ENCODE results near the gene TLNRD1.

TLNRD1 gene

DNA sequence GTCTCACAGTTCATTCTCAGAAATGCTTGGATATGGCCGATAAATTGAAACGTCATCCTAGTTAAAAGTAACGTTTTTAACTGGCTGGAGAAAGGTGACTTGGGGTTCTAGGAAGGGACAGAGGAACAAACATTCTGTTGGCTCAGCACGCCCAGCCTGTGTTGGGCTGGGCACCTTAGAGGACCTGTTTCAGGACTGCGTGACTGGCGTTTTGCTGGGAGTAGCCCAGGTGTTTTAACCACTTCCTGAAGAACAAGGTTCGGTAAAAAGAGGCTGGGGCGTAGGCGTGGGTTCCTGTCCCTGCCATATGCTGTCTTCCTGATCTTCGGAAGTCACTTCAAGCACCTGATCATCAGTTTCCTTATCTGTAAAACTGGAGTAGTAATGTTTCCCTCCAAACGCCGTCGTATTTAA lies 1.1 kb upstream of the TLNRD1 start:
- Histone ChIP-seq H4K20me1 (ENCODE audit: low read depth, low read length) (peaks cover 9% of the 10 kb centered on the region; the same call in 1 of the 2 replicates), H3K4me2 (ENCODE audit: low read depth, low read length, poor library complexity, severe bottlenecking) (peak overlapping the region; percentile 78), H3K27me3 (ENCODE audit: low read length) (no peaks in the 10 kb centered on the region), H3F3A (ENCODE audit: insufficient read depth) (peaks cover 27% of the 10 kb centered on the region), H3K4me3 (ENCODE audit: insufficient read depth, low read length, poor library complexity, severe bottlenecking) (peak overlapping the region; percentile 62), H3K9ac (ENCODE audit: low read length) (peak overlapping the region; percentile 73), H3K27ac (ENCODE audit: low read depth, low read length) (peak overlapping the region; percentile 65), H3K9me2 (replicated peaks; ENCODE audit: insufficient read depth, low read length) (no peaks in the 10 kb centered on the region), H3K9me3 (ENCODE audit: insufficient read depth, low read length) (no peaks in the 10 kb centered on the region), H3K36me3 (ENCODE audit: low read length) (peaks cover 10% of the 10 kb centered on the region; the same call in 1 of the 2 replicates), H3K79me2 (ENCODE audit: insufficient read depth, low read length) (peaks cover 31% of the 10 kb centered on the region), H2AFZ (ENCODE audit: low read depth, low read length, severe bottlenecking) (peak overlapping the region; percentile 21)
- TF ChIP-seq CTCF (IDR thresholded peaks at IDR 0.05; ENCODE audit: insufficient read depth, low read length, poor library complexity, severe bottlenecking) (no peak), EZH2phosphoT487 (conservative IDR thresholded peaks at IDR 0.05; ENCODE audit: low read length) (no peak)

GRCh38 chr15:81000144-81000623 lies 539 bp upstream of the TLNRD1 start:
- TF ChIP-seq CTCF (IDR thresholded peaks at IDR 0.05; ENCODE audit: insufficient read depth, low read length, poor library complexity, severe bottlenecking) (no peak), EZH2phosphoT487 (conservative IDR thresholded peaks at IDR 0.05; ENCODE audit: low read length) (no peak)
- Histone ChIP-seq H3K9me3 (ENCODE audit: insufficient read depth, low read length) (no peaks in the 10 kb centered on the region), H3K27ac (ENCODE audit: low read depth, low read length) (peak overlapping the region; percentile 65)

GRCh38 chr15:81001152-81002008 lies 657 bp downstream of the TLNRD1 start:
- H3K27ac ChIP-seq (ENCODE audit: low read depth, low read length), result peak overlapping the region; percentile 65
- H3K9me3 ChIP-seq (ENCODE audit: insufficient read depth, low read length), result no peaks in the 10 kb centered on the region
- peaks cover 9% of the 10 kb centered on the region; the same call in 1 of the 2 replicates for H4K20me1 ChIP-seq (ENCODE audit: low read depth, low read length)
- peaks cover 48% of the 10 kb centered on the region for H3K79me2 ChIP-seq (ENCODE audit: insufficient read depth, low read length)
- H3F3A ChIP-seq (ENCODE audit: insufficient read depth), result peaks cover 36% of the 10 kb centered on the region
- peak overlapping the region; percentile 62 for H3K4me3 ChIP-seq (ENCODE audit: insufficient read depth, low read length, poor library complexity, severe bottlenecking)
- H3K36me3 ChIP-seq (ENCODE audit: low read length), result peaks cover 10% of the 10 kb centered on the region; the same call in 1 of the 2 replicates
- peak overlapping the region; percentile 42 for H2AFZ ChIP-seq (ENCODE audit: low read depth, low read length, severe bottlenecking)
- TF ChIP-seq CTCF (IDR thresholded peaks at IDR 0.05; ENCODE audit: insufficient read depth, low read length, poor library complexity, severe bottlenecking), result no peak
- peak overlapping the region; percentile 73 for H3K9ac ChIP-seq (ENCODE audit: low read length)
- H3K9me2 ChIP-seq (replicated peaks; ENCODE audit: insufficient read depth, low read length), result no peaks in the 10 kb centered on the region
- peak overlapping the region; percentile 78 for H3K4me2 ChIP-seq (ENCODE audit: low read depth, low read length, poor library complexity, severe bottlenecking)
- H3K27me3 ChIP-seq (ENCODE audit: low read length), result no peaks in the 10 kb centered on the region

More at GRCh38 chr15:81000144-81000623, 539 bp upstream of the TLNRD1 start:
- H3K9ac ChIP-seq (ENCODE audit: low read length), result peak overlapping the region; percentile 73
- peaks cover 9% of the 10 kb centered on the region; the same call in 1 of the 2 replicates for H4K20me1 ChIP-seq (ENCODE audit: low read depth, low read length)
- no peaks in the 10 kb centered on the region for H3K9me2 ChIP-seq (replicated peaks; ENCODE audit: insufficient read depth, low read length)
- peak overlapping the region; percentile 78 for H3K4me2 ChIP-seq (ENCODE audit: low read depth, low read length, poor library complexity, severe bottlenecking)
- H3F3A ChIP-seq (ENCODE audit: insufficient read depth), result peaks cover 33% of the 10 kb centered on the region
- peaks cover 36% of the 10 kb centered on the region for H3K79me2 ChIP-seq (ENCODE audit: insufficient read depth, low read length)
- H2AFZ ChIP-seq (ENCODE audit: low read depth, low read length, severe bottlenecking), result peak overlapping the region; percentile 21
- no peaks in the 10 kb centered on the region for H3K27me3 ChIP-seq (ENCODE audit: low read length)
- H3K36me3 ChIP-seq (ENCODE audit: low read length), result peaks cover 10% of the 10 kb centered on the region; the same call in 1 of the 2 replicates
- H3K4me3 ChIP-seq (ENCODE audit: insufficient read depth, low read length, poor library complexity, severe bottlenecking), result peak overlapping the region; percentile 62
